T-helper 2 cell (primary cell): Measurements from ENCODE around the gene DYRK3.

Experiments
- DNase-seq, 5 experiments: peaks; one replicate each; pipeline versions ENCODE4 v3.0.0 to v3.0.0-alpha.2; 2012 to 2022

DYRK3 gene

DNA sequence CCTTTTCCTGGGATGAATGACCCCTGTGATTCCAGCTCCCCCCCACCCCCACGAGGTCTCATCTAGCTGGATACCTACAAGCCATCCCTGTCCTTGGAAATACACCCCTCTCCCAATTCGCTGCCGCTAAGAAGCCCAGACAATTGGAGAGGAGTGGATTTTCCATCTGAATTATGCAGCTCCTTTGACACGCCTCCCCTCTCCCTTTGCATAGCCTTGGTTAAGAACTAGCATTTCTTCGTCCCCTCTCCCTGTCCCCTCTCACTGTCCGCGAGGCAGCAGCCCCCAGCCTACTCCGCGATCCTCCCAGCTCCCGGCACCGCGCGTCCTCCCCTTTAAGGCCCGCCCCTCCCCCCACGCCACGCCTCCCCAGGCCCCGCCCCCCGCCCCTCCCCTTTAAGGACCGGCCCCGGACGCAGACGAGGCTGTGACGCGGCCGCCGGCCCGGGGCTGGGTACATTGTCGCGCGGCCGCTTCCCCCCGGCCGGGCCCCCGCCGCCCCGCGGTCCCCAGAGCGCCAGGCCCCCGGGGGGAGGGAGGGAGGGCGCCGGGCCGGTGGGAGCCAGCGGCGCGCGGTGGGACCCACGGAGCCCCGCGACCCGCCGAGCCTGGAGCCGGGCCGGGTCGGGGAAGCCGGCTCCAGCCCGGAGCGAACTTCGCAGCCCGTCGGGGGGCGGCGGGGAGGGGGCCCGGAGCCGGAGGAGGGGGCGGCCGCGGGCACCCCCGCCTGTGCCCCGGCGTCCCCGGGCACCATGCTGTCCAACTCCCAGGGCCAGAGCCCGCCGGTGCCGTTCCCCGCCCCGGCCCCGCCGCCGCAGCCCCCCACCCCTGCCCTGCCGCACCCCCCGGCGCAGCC, 49.4 kb downstream of the DYRK3 start, which contains the start of gene MAPKAPK2:
Gene MAPKAPK2 (plus strand): TSS at position 428 of the 856 bp plus-strand sequence. CDS start 325 bp downstream, at position 753.
- DNase-seq = peak; percentile 61 to 83 (median 70)

DNA sequence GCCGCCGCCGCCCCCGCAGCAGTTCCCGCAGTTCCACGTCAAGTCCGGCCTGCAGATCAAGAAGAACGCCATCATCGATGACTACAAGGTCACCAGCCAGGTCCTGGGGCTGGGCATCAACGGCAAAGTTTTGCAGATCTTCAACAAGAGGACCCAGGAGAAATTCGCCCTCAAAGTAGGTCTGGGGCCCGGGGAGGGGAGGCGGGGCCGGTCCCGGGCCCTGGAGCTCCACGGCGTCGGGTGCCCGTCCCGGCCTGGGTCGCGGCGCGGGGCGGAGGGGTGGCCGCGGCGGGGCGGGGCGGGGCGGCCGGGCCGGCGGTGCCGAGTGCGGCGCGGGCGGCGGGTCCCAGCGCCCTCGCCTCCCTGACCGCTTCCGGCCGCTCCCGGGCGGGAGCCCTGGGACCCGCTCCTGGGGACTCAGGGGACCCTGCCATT, 50.0 kb downstream of the DYRK3 start:
- DNase-seq = peak in 3 of 5 experiments; percentile 23 to 43 (median 25)

DNA sequence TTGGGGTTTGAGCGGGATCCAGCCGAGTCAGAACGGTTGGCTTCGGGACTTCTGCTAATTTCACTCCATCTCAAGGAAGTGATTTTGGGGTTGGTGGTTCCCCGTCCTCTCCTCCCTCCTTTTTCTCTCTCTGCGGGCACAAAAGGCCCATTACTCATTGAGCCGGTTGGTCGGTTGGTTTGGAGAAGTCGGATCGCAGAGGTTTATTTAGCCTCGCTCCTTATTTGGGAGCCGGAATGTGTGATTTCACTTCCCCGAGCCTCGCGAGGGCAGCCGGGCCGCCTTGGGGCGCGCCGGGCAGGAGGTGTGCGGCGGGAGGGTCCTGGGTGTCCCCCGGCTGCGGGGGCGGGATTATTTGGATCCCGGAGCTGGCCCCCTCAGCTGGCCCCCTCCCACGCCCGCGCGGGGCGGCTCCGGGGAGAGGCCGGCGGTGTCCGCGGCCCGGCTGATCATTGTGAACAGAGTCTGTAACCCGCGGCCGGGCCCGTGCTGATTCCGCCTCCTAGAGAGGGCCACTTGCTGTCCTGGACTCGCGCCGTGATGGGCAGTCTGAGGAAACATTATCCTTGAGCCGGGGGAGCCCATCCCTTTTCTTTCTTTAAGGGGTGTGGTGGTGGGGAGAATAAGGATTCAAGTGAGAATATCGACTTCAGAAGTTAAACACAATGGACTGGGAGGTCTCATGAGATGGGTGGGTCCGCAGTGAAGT, 50.6 kb downstream of the DYRK3 start:
- peak in 4 of 5 experiments; percentile 22 to 62 (median 44) for DNase-seq

DNA sequence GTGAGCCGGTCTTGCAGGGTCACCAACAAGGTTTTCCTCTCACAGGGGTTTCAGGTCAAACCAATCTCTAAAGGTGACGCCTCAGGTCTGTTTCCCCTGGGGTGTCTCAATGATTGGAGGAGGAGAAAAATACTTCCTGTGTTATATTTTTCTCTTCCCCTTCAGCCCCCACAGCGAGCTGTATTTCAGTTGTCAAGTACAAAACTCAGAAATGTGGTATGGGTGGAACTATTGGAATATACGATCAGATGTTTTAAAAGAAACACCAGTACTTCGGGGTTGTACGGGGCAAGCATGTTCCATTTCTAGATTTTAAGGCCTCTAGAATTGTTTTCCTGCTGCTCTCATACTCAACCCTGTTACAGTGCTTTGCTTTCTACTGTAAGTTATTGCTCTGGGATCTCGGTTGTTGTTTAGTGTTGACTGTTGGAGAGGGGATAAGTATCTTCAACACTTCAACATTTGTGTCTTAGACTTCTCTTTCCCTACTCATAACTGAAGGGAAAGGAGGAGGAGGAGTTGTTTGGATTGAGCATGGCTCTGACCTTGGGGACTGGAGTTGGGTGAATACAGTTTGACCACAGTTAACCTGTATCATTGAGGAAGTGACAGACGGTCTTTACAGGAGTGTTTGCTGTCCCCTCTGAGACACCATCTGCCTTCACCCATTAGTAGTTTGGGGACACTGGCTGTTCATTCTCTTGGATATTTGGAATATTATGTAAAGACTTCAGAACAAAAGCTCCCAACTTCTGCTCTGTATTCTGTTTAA, 51.3 kb downstream of the DYRK3 start:
- DNase-seq = peak in 2 of 5 experiments; percentile 60 to 66

DNA sequence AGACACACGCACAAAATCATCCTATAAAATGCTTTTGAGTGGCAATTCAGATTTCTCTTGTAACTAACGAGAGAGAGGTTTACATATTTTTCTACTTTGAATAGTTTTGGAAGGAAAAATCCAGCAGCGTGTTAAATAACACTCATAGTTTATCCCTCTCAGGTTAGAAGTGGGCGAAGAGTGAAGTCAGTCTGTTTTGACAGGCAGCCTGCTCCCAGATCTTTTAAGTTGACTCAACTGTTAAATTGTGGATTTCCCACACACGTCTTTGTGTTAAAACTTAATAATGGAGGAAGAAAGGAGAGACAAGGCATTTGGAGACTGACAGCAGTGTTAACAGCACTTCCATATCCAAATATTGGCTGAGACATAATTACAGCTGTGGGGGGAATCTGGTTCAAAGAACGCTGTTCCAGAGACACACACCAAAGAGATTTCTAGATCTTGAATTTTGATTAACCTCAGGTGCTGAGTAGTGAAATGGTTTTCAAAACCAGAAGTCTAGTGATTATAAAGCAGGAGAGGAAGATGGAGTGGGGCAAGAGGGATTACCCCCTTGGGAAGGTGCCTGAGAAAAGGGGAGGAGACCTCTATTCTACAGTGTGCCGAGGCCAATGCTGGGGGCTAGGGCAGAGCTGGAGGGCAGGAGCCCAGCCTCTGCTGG, 52.0 kb downstream of the DYRK3 start:
- no peak for DNase-seq

DNA sequence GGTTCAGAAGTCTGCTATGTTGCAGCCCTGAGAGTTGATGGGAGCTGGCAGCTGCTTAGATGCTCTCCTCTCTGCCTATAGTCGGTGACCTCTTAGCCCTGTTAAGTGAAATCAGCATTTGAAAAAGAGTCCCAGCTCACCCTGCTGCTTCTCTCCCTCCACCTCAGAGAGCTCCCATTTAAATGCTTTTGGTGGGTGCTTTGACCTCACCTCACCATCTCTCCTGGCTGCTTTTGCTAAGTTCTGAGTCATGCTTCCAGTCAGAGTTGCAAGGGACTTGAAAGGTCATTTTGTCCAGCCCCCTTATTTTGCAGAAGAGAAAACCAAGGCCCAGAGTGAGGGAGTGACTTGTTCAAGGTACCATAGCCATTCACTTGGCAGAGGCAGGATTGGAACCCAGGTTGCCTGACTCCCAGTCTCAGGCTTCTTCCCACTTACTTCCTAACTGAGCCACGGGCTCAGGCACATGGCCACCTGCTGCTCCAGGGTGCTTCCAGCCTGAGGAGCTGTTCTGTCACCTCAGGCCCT, 52.6 kb downstream of the DYRK3 start:
- DNase-seq = no peak

DNA sequence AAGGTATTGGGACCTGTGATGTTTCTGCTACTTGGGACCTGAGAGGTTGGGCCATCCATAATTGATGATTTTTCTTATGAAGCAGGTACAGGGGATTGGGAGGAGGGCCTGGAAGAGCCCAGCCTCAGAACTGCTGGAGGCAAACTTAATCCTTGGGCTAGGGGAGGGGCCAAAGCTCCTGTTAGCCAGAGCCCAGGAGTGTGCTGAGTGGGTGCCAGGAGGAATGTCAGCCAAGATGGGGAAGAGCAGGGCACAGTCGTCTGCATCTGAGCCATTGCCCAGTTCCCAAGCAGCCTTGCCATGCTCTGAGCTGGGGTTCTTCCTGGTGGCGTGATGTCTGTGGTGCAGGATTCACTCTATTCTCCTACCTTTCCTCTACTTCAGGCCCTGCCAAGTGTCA, 55.2 kb downstream of the DYRK3 start:
- no peak for DNase-seq

DNA sequence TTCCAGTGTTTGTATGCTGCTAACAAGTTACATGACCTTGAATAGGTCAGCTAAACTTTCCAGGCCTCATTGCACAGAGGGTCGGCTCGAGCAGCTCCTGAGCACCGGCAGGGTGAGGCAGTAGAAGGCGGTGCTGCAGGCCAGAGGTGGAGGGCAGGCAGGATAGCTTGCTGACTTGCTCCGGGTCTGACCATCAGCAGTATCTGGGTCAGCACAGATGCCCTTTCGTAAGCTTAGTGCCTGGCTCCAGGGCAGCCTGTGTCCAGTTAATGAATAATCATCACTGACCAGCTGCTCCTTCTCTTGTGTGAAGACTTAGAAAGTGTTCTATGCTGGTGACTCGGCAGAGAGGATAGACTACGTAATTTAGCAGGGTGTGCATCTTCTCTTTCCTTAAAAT, 56.3 kb downstream of the DYRK3 start:
- DNase-seq = no peak

DNA sequence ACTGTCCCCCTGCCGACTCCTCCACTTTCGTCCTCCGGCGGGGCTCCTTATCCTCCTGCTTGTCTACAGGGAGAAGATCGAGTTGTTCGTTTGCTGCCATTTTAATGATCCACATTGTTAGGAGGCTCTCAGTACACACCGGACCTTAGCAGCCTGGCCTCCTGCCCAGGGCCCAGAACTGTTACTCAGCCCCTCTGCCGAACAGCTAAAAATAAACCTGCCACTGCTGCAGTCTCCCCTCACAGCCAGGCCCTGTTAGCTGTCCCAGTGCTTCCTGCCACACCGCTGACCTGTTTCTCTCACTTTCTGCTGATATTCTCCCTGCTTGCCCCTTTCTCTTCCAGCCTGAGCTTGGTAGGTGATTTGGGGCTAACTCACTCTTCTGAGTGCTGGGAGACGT, 57.7 kb downstream of the DYRK3 start:
- no peak for DNase-seq

DNA sequence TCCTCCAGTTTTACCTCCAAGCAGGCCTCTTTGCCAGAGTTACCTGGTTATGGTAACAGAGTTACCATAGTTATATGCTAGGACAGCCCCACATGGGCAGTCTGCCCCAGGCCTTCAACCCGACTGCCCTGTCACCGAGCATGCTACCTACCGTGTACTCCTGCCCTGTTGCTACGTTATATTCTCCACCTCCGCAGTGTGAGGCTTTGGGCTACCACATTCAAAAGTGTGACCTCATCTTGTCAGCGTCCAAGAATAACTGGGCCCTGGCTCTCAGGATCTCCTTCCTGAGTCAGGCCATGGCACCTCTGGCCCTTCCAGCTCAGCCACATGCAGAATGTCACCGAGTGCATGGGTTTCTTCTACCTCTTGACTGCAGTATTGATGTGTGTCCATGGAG, 58.3 kb downstream of the DYRK3 start:
- no peak for DNase-seq

DNA sequence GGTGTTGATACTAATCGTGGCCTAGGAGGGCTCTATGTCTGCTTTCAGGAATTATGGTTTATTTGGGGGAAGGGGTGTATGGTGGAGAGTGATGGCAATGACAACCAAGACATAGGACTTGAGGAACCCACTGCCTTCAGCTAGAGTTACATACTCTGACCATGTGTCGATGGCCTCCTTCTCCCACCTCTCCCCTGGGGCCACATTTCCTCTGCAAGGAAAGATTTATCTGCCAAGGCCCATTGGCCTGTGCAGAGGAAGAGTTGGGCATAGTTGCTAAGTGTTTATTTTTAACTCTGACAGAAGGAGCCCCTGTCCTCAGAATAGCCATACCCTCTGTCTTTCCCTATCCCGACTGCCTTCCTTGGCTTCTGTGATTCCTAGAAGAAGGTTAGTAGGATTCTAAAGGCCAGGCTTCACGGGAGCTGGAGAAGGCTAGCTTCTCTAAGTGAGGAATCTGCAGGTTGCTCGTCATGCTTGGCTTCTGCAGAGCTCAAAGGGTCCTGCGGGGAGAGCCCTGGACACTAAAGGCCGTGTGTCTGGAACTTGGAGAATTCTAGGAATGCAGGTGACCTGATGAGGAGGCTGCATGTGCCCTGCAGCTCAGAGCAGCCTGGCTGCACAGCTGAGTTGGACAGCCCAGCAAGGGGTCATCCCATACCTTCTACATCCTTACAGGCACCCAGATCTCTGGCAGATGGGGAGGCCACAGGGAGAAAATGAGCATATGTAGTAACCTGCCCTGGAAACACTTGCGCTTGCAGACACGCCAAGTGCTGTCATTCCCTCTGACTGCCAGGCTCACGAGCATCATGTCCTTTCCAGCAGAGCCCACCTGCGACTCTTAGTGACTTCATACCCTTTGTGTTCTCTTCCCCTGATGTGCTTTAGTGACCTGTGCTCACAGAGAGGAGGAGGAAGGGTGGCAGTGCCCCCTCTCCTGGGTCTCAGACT, 59.1 kb downstream of the DYRK3 start:
- DNase-seq = no peak

DNA sequence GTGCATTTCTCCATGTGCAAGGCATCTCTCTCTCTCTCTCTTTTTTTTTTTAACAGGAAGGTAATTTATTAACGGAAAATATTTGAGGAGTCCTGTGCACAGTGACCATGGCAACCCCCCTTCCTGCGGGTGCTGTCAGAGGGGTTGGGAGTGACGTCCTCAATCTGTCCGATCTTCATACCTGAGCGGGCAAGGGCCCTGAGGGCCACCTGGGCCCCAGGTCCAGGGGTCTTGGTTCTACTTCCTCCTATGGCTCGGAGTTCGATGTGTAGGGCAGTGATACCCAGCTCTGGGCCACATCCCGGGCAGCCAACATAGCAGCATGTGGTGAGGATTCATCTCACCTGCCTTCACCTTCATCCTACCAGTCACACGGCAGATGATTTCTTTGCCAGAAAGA, 60.4 kb downstream of the DYRK3 start:
- DNase-seq = no peak

DNA sequence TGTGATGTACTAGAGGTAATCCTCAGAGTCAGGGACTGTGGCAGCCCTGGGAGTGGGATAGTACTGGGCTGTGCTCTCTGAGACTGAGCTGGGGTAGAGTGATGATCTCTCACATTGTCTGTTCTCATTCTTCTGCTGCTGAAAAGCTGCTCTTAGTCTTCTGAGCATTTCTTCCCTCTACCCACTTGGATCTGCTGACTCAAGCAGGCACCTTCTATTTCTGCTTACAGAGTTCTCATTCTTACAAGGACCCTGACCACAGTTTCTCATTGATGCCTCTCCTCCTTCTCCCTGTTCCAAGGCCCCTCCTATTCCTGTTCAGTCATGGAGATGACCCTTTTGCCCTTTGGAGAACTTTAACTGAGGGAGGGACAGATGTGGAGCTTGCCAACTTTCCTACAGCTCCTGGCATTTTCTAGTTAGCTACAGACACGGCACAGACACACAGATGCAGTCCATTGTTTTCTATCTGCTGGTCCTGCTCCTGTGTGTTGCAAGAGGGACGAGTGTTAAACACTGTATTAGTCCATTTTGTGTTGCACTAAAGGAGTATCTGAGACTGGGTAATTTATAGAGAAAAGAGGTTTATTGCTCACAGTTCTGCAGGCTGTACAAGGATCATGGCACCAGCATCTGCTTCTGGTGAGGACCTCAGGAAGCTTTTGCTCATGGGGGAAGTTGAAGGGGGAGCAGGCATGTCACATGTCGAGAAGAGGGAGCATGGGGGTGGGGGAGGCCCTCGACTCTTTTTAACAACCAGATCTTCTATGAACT, 61.7 kb downstream of the DYRK3 start:
- DNase-seq = no peak

DNA sequence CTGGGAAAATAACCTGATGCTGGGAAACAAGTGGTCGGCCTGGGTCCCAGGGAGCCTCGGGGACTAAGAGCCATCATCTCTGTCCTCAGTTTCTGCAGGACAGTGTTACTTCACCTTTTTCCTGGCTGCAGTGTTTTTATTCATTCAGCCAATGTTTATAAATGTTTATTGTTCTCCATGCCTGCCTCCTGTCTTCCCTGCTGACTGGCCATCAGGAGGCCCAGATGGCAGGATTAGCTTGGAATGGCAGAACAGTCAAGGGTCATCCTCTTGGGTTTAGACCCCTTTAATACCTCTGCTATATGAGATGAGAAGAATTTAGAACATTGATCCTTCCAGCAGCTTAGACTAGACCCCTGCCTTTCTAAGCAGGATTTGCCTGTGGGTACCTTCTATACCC, 62.7 kb downstream of the DYRK3 start:
- no peak for DNase-seq
